Hepatocyte (in vitro differentiated cells): ENCODE data around the gene CEMIP2. TPM values are rescaled to one million over a fixed set of nuclear protein-coding genes. Genes with fewer than 3 reads are reported as not detected.

ENCODE experiments used
- DNase-seq: peaks from one replicate; pipeline ENCODE4 v3.0.0-alpha.2; 2016; ENCODE audit warnings: low spot score
- H2AFZ ChIP-seq: fragments of 200-600 bp; sonication (generic); 2 replicates; pipeline ENCODE4 v1.6.0; 2016; ENCODE audit warnings: antibody characterized with exemption, mild to moderate bottlenecking
- H3K27ac ChIP-seq: fragments of 200-600 bp; sonication (generic); 2 replicates; pipeline ENCODE4 v1.5.1; 2016; ENCODE audit warnings: mild to moderate bottlenecking
- H3K27me3 ChIP-seq: fragments of 200-600 bp; sonication (generic); 2 replicates; pipeline ENCODE4 v1.6.1; 2016
- H3K36me3 ChIP-seq: fragments of 200-600 bp; sonication (generic); replicated peaks from 2 replicates; pipeline ENCODE4 v1.5.1; 2016; ENCODE audit warnings: low read depth; ENCODE audit not compliant: insufficient read depth
- H3K4me1 ChIP-seq: fragments of 200-600 bp; sonication (generic); 2 replicates; pipeline ENCODE4 v1.5.1; 2016; ENCODE audit warnings: mild to moderate bottlenecking, moderate library complexity; ENCODE audit not compliant: insufficient read depth
- H3K4me2 ChIP-seq: fragments of 200-600 bp; sonication (generic); 2 replicates; pipeline ENCODE4 v1.6.0; 2016
- H3K4me3 ChIP-seq: fragments of 200-600 bp; sonication (generic); 2 replicates; pipeline ENCODE4 v1.5.1; 2016; ENCODE audit warnings: mild to moderate bottlenecking
- H3K79me2 ChIP-seq: fragments of 200-600 bp; sonication (generic); 2 replicates; pipeline ENCODE4 v1.6.0; 2017; ENCODE audit warnings: mild to moderate bottlenecking
- H3K9me2 ChIP-seq: fragments of 200-600 bp; sonication (generic); replicated peaks from 2 replicates; pipeline ENCODE4 v1.6.0; 2017; ENCODE audit warnings: mild to moderate bottlenecking; ENCODE audit not compliant: insufficient read depth
- H3K9me3 ChIP-seq: fragments of 200-600 bp; sonication (generic); 2 replicates; pipeline ENCODE4 v1.5.1; 2016; ENCODE audit warnings: low read depth, mild to moderate bottlenecking
- H4K20me1 ChIP-seq: fragments of 200-600 bp; sonication (generic); 2 replicates; pipeline ENCODE4 v1.6.0; 2016; ENCODE audit warnings: mild to moderate bottlenecking; ENCODE audit not compliant: insufficient read depth, poor library complexity, severe bottlenecking
- EZH2 ChIP-seq: fragments of 200-600 bp; sonication (generic); IDR thresholded peaks from 2 replicates; pipeline ENCODE4 v1.6.1; 2016; ENCODE audit warnings: antibody characterized with exemption, mild to moderate bottlenecking, borderline replicate concordance
- EZH2phosphoT487 ChIP-seq: fragments of 200-600 bp; sonication (generic); IDR thresholded peaks from one replicate; pipeline ENCODE4 v1.6.1; 2018; ENCODE audit warnings: antibody characterized with exemption, mild to moderate bottlenecking, low read depth, moderate library complexity; ENCODE audit not compliant: unreplicated experiment, severe bottlenecking
- WGBS: methylation state at CpG from one replicate; pipeline ENCODE4 v1.1.6; 2016; ENCODE audit warnings: low lambda C conversion rate; ENCODE audit errors: missing lambda C conversion rate; 5-methylcytosine and 5-hydroxymethylcytosine counted together
- polyA plus RNA-seq: library from polyadenylated mRNA; unstranded; fragments of >200 nt; fragmentation: Nextera tagmentation; extraction: Ambion mirVana; gene quantifications from 2 replicates; pipeline ENCODE4 v1.2.1, GENCODE V29; 2016
- total RNA-seq: library from RNA; depleted of rRNA; stranded (reverse); fragments of >200 nt; gene quantifications from 2 replicates; pipeline ENCODE4 v1.2.3, GENCODE V29; 2014
- TF ChIP-seq, protein P1 (sequence below): fragments of 200-600 bp; sonication (generic); IDR thresholded peaks from 2 replicates; pipeline ENCODE4 v1.5.1; 2016; ENCODE audit warnings: antibody characterized with exemption, mild to moderate bottlenecking; ENCODE audit not compliant: poor library complexity

CEMIP2 gene
- total and polyA plus RNA-seq, 2 experiments from 2014 or later, result 45.2 to 94.2 TPM

DNA sequence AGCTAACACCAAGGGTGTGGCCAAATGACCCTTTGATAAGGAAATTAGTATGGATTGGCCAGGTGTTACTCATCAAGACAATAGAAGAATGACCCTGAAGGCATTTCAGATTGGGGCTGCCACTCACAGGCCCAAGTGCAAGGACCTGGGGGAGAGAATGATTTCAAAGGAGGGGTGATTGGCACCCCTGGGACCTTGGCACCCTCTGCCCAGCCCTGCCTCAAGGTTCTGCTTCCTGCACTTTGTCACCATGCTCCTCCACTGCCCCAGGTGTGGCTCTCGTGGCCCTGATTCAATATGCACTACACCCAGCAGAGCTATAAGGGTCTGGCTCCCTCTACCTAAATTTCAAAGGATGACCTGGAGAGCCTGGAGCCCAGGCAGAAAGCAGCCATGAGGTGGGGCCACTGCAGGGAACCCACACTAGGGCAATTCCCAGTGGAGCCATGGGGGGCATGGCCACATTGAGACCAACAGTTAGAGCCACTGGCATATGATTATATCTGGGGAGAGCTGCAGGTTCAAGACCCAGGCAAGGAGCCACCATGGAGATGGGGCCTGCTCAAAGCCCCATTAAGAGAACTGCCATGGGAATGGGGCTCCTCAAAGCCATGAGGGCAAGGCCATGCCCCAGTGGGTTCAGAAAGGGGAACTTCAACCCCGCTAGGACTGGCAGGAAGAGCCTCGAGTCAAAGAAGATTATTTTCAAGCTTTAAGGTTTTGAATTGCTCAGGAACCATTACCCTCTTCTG, 93.0 kb downstream of the CEMIP2 start:
- H3K4me3 ChIP-seq, result no peak overlapping the region
- no peak for TF ChIP-seq EZH2phosphoT487
- no peak for TF ChIP-seq EZH2
- TF ChIP-seq, protein P1, sequence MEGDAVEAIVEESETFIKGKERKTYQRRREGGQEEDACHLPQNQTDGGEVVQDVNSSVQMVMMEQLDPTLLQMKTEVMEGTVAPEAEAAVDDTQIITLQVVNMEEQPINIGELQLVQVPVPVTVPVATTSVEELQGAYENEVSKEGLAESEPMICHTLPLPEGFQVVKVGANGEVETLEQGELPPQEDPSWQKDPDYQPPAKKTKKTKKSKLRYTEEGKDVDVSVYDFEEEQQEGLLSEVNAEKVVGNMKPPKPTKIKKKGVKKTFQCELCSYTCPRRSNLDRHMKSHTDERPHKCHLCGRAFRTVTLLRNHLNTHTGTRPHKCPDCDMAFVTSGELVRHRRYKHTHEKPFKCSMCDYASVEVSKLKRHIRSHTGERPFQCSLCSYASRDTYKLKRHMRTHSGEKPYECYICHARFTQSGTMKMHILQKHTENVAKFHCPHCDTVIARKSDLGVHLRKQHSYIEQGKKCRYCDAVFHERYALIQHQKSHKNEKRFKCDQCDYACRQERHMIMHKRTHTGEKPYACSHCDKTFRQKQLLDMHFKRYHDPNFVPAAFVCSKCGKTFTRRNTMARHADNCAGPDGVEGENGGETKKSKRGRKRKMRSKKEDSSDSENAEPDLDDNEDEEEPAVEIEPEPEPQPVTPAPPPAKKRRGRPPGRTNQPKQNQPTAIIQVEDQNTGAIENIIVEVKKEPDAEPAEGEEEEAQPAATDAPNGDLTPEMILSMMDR, result no peak
- H3K4me2 ChIP-seq, result no peak overlapping the region
- H2AFZ ChIP-seq, result no peak overlapping the region
- no peaks in the 10 kb centered on the region for H3K79me2 ChIP-seq
- H3K9me2 ChIP-seq, result no peaks in the 10 kb centered on the region
- peaks cover 39% of the 10 kb centered on the region for H3K4me1 ChIP-seq
- no peaks in the 10 kb centered on the region for H3K36me3 ChIP-seq
- 70% methylated on average over 3 of the region's 3 CpGs for WGBS
- H3K27me3 ChIP-seq, result no peaks in the 10 kb centered on the region
- H4K20me1 ChIP-seq, result no peaks in the 10 kb centered on the region
- no peaks in the 10 kb centered on the region for H3K9me3 ChIP-seq
- H3K27ac ChIP-seq, result no peak overlapping the region
- DNase-seq, result no peak

DNA sequence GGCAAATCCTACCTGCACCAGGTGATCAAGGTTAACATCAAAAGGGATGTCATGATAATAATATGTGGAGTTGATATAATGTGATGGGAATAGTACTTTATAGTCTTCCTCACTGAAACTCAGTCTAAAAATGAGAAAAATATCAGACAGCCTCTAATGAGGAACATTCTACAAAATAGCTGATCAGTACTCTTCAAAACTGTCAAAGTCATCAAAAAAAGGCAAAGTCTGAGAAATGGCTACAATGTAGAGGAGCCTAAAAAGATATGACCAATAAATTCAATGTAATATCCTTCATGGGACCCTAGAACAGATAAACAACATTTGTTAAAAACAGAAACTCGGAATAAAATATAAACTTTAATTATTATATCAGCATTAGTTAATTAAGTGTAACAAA, 95.7 kb downstream of the CEMIP2 start:
- Histone ChIP-seq H3K36me3 (no peaks in the 10 kb centered on the region), H3K27ac (no peak overlapping the region), H3K4me2 (no peak overlapping the region), H2AFZ (no peak overlapping the region), H3K79me2 (no peaks in the 10 kb centered on the region), H3K9me2 (no peaks in the 10 kb centered on the region), H3K9me3 (no peaks in the 10 kb centered on the region), H3K27me3 (no peaks in the 10 kb centered on the region), H3K4me3 (no peak overlapping the region), H4K20me1 (no peaks in the 10 kb centered on the region), H3K4me1 (peaks cover 12% of the 10 kb centered on the region)
- DNase-seq, result no peak
- TF ChIP-seq EZH2phosphoT487, result no peak
- TF ChIP-seq, protein P1, result no peak
- TF ChIP-seq EZH2, result no peak
- 98% methylated on average over 1 of the region's 1 CpG for WGBS

DNA sequence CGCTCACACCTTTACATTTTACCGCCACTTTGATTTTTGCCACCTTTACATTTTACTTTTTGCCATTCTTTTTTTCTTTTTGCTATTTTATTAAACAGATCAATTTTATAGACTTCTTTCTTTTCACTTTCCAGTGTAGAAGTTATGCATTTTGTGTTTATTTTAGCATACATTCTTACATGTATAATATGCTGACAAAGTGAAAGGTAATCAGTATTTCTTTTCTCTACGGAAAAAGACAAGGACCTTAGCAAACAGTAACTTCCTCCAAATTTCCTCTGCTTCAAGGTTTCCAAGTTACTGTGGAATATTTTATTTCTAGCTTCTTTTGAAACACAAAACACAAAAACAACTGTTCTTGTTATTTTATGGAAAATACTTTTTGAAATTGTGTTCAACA, 97.0 kb downstream of the CEMIP2 start:
- H3K36me3 ChIP-seq, result no peaks in the 10 kb centered on the region
- 91% methylated on average over 3 of the region's 3 CpGs for WGBS
- H3K4me1 ChIP-seq, result no peaks in the 10 kb centered on the region
- no peak overlapping the region for H3K4me3 ChIP-seq
- H3K9me3 ChIP-seq, result no peaks in the 10 kb centered on the region
- no peak overlapping the region for H3K4me2 ChIP-seq
- TF ChIP-seq EZH2phosphoT487 (no peak), EZH2 (no peak)
- TF ChIP-seq, protein P1, result no peak
- no peak overlapping the region for H2AFZ ChIP-seq
- H3K79me2 ChIP-seq, result no peaks in the 10 kb centered on the region
- H3K27me3 ChIP-seq, result no peaks in the 10 kb centered on the region
- no peak for DNase-seq
- H4K20me1 ChIP-seq, result no peaks in the 10 kb centered on the region
- H3K9me2 ChIP-seq, result no peaks in the 10 kb centered on the region
- H3K27ac ChIP-seq, result no peak overlapping the region
